Large intestine (tissue), 12 donors: ENCODE results near the gene KRTAP17-1. TPM values are rescaled to one million over a fixed set of nuclear protein-coding genes. Genes with fewer than 3 reads are reported as not detected.
"Not testable (repeated sequence)": the region's sequence is repeated elsewhere in the genome, so short reads cannot be mapped to it uniquely, and the experiment has no call there.

Experiments
- DNase-seq, 2 donors: peaks; one replicate each; pipeline versions ENCODE4 v3.0.0 to v3.0.0-alpha.2; 2013
- H3K27ac ChIP-seq: one replicate; pipeline ENCODE4 v1.5.1; 2013; ENCODE audit warnings: low read length
- H3K27me3 ChIP-seq: 2 replicates; pipeline ENCODE4 v1.6.1; 2013; ENCODE audit warnings: low read length; ENCODE audit not compliant: control insufficient read depth, insufficient read depth
- H3K36me3 ChIP-seq: 2 replicates; pipeline ENCODE4 v1.6.1; 2013; ENCODE audit warnings: low read length; ENCODE audit not compliant: control insufficient read depth, insufficient read depth
- H3K4me1 ChIP-seq: one replicate; pipeline ENCODE4 v1.6.1; 2013; ENCODE audit warnings: low read length; ENCODE audit not compliant: control insufficient read depth, insufficient read depth
- H3K4me3 ChIP-seq: one replicate; pipeline ENCODE4 v1.5.1; 2013; ENCODE audit warnings: low read length
- H3K9me3 ChIP-seq: one replicate; pipeline ENCODE4 v1.6.1; 2013; ENCODE audit warnings: mild to moderate bottlenecking, low read depth, low read length, moderate library complexity; ENCODE audit not compliant: control insufficient read depth
- WGBS: methylation state at CpG from one replicate; pipeline ENCODE4 v1.1.5; 2013; ENCODE audit warnings: low lambda C conversion rate; ENCODE audit not compliant: insufficient coverage; 5-methylcytosine and 5-hydroxymethylcytosine counted together
- long read RNA-seq, 11 donors: transcript quantifications; one replicate each; lab custom pipeline, GENCODE V29; 2026
- polyA plus RNA-seq: library from polyadenylated mRNA; unstranded; fragments of 120-200 nt; gene quantifications from one replicate; pipeline ENCODE4 v1.2.1, GENCODE V29; 2013

KRTAP17-1 gene
- 0.07 TPM for polyA plus RNA-seq
- long read RNA-seq, donor 1, result 0 reads
- long read RNA-seq, donor 2, result 0 reads
- long read RNA-seq, donor 3, result 0 reads
- long read RNA-seq, donor 4, result 0 reads
- long read RNA-seq, donor 5, result 0 reads
- long read RNA-seq, donor 6, result 0 reads
- long read RNA-seq, donor 7, result 0 reads
- long read RNA-seq, donor 8, result 0 reads
- long read RNA-seq, donor 9, result 0 reads
- long read RNA-seq, donor 10, result 0 reads
- long read RNA-seq, donor 11, result 0 reads

- H3K36me3 ChIP-seq, result no peaks in the 10 kb centered on the region
- no peak for DNase-seq
- H3K4me1 ChIP-seq, result no peaks in the 10 kb centered on the region
- peaks cover 17% of the 10 kb centered on the region for H3K27me3 ChIP-seq
- WGBS, result no CpG with 5 or more reads among the region's 24 CpGs
- no peak within 1 kb of the TSS for H3K4me3 ChIP-seq
- H3K27ac ChIP-seq, result no peak within 1 kb of the TSS
- H3K9me3 ChIP-seq, result peaks cover 2% of the 10 kb centered on the region
These were observed at the start of gene KRTAP17-1 for GRCh38 chr17:41315204-41315794. TSS of gene KRTAP17-1 (minus strand) at chr17:41315710. CDS start at chr17:41315650, 60 bp downstream.

GRCh38 chr17:41363881-41364280, 48.4 kb upstream of the KRTAP17-1 start:
- WGBS, result no CpG with 5 or more reads among the region's 2 CpGs

GRCh38 chr17:41360296-41360995, 44.9 kb upstream of the KRTAP17-1 start:
- Histone ChIP-seq H3K36me3 (no peaks in the 10 kb centered on the region), H3K27me3 (peaks cover 3% of the 10 kb centered on the region), H3K4me3 (no peak overlapping the region), H3K9me3 (no peaks in the 10 kb centered on the region), H3K27ac (no peak overlapping the region), H3K4me1 (no peaks in the 10 kb centered on the region)
- 83% methylated on average over 1 of the region's 5 CpGs for WGBS
- no peak for DNase-seq

More at GRCh38 chr17:41363881-41364280, 48.4 kb upstream of the KRTAP17-1 start:
- Histone ChIP-seq H3K36me3 (no peaks in the 10 kb centered on the region), H3K4me3 (no peak overlapping the region), H3K4me1 (no peaks in the 10 kb centered on the region), H3K27me3 (peaks cover 5% of the 10 kb centered on the region), H3K27ac (no peak overlapping the region), H3K9me3 (no peaks in the 10 kb centered on the region)
- no peak for DNase-seq

- 92% methylated on average over 2 of the region's 4 CpGs for WGBS
- Histone ChIP-seq H3K27me3 (peaks cover 4% of the 10 kb centered on the region), H3K4me3 (no peak overlapping the region), H3K9me3 (no peaks in the 10 kb centered on the region), H3K27ac (no peak overlapping the region), H3K4me1 (no peaks in the 10 kb centered on the region), H3K36me3 (no peaks in the 10 kb centered on the region)
- no peak for DNase-seq
These were observed 39.0 kb upstream of the KRTAP17-1 start for GRCh38 chr17:41354536-41354935.

GRCh38 chr17:41352597-41353366, 37.3 kb upstream of the KRTAP17-1 start:
- Histone ChIP-seq H3K9me3 (no peaks in the 10 kb centered on the region), H3K36me3 (no peaks in the 10 kb centered on the region), H3K4me3 (no peak overlapping the region), H3K27ac (no peak overlapping the region), H3K27me3 (peaks cover 4% of the 10 kb centered on the region), H3K4me1 (no peaks in the 10 kb centered on the region)
- DNase-seq, result no peak
- 90% methylated on average over 2 of the region's 7 CpGs for WGBS

- no peak for DNase-seq
- no CpG with 5 or more reads among the region's 2 CpGs for WGBS
- H3K4me1 ChIP-seq, result no peaks in the 10 kb centered on the region
These were observed 35.7 kb upstream of the KRTAP17-1 start for GRCh38 chr17:41351177-41351576.

GRCh38 chr17:41350381-41350878, 34.9 kb upstream of the KRTAP17-1 start, which contains the start of gene KRT33A:
TSS of gene KRT33A (minus strand) at chr17:41350828. CDS start at chr17:41350767, 61 bp downstream.
- not testable (repeated sequence) for H3K27ac ChIP-seq, H3K27me3 ChIP-seq, H3K9me3 ChIP-seq, H3K36me3 ChIP-seq, DNase-seq, H3K4me1 ChIP-seq, H3K4me3 ChIP-seq
- 100% methylated on average over 1 of the region's 16 CpGs for WGBS

More at GRCh38 chr17:41351177-41351576, 35.7 kb upstream of the KRTAP17-1 start:
- no peak overlapping the region for H3K4me3 ChIP-seq
- peaks cover 4% of the 10 kb centered on the region for H3K27me3 ChIP-seq
- H3K36me3 ChIP-seq, result no peaks in the 10 kb centered on the region
- H3K9me3 ChIP-seq, result no peaks in the 10 kb centered on the region
- no peak overlapping the region for H3K27ac ChIP-seq

GRCh38 chr17:41347869-41348760, 32.6 kb upstream of the KRTAP17-1 start:
- no peaks in the 10 kb centered on the region for H3K36me3 ChIP-seq
- H3K27me3 ChIP-seq, result peaks cover 6% of the 10 kb centered on the region
- H3K4me3 ChIP-seq, result no peak overlapping the region
- no peak overlapping the region for H3K27ac ChIP-seq
- no peaks in the 10 kb centered on the region for H3K4me1 ChIP-seq
- WGBS, result no CpG with 5 or more reads among the region's 7 CpGs
- no peaks in the 10 kb centered on the region for H3K9me3 ChIP-seq
- no peak for DNase-seq

- whole genome bisulfite sequencing, result no CpG with 5 or more reads among the region's 16 CpGs
- not testable (repeated sequence) for H3K4me1 ChIP-seq, H3K4me3 ChIP-seq, H3K27me3 ChIP-seq, H3K36me3 ChIP-seq, H3K27ac ChIP-seq, H3K9me3 ChIP-seq, DNase-seq
These were observed 30.9 kb upstream of the KRTAP17-1 start for GRCh38 chr17:41346421-41346820.
